HEK293 (cell line): ENCODE results near the gene JAZF1.

Source experiments
- ATF2 ChIP-seq: fragments of 450-650 bp; formaldehyde crosslinking; IDR thresholded peaks from 2 replicates; pipeline ENCODE4 v1.5.1; 2016; ENCODE audit warnings: missing biosample characterization, missing genetic modification characterization, low read depth
- CTCF ChIP-seq: fragments of 450-650 bp; formaldehyde crosslinking; IDR thresholded peaks from 2 replicates; pipeline ENCODE4 v1.5.1; 2016; ENCODE audit warnings: missing biosample characterization, missing genetic modification characterization
- GLI2 ChIP-seq: fragments of 450-650 bp; formaldehyde crosslinking; IDR thresholded peaks from 2 replicates; pipeline ENCODE4; 2017; ENCODE audit warnings: missing biosample characterization, missing genetic modification characterization, low read depth, borderline replicate concordance
- GLIS2 ChIP-seq: fragments of 450-650 bp; formaldehyde crosslinking; IDR thresholded peaks from 2 replicates; pipeline ENCODE4 v1.5.1; 2016; ENCODE audit warnings: missing biosample characterization, missing genetic modification characterization
- RBAK ChIP-seq: fragments of 450-650 bp; formaldehyde crosslinking; IDR thresholded peaks from 2 replicates; pipeline ENCODE4 v1.5.1; 2016; ENCODE audit warnings: missing biosample characterization, missing genetic modification characterization
- YY1 ChIP-seq: fragments of 450-650 bp; formaldehyde crosslinking; IDR thresholded peaks from 2 replicates; pipeline ENCODE4 v1.5.1; 2018; ENCODE audit warnings: missing biosample characterization, missing genetic modification characterization
- ZNF626 ChIP-seq: fragments of 450-650 bp; sonication (Bioruptor Pico); formaldehyde crosslinking; IDR thresholded peaks from 2 replicates; pipeline ENCODE4 v1.5.1; 2018; ENCODE audit warnings: missing biosample characterization, missing genetic modification characterization, inconsistent platforms
- ZNF768 ChIP-seq: fragments of 450-650 bp; formaldehyde crosslinking; IDR thresholded peaks from 2 replicates; pipeline ENCODE4 v1.5.1; 2018; ENCODE audit warnings: missing biosample characterization, mild to moderate bottlenecking, missing genetic modification characterization

GRCh38 chr7:28001896-28002295 is 178.7 kb downstream of the JAZF1 start:
- TF ChIP-seq ATF2 (tag by site-specific recombination) (no peak), ZNF626 (tag by site-specific recombination) (no peak), RBAK (tag by site-specific recombination) (no peak), CTCF (tag by site-specific recombination) (no peak), YY1 (no peak), ZNF768 (tag by site-specific recombination) (no peak), GLI2 (tag by site-specific recombination) (no peak), GLIS2 (tag by site-specific recombination) (no peak)
